Measurements from ENCODE around the gene CDH4.

CDH4 gene

DNA sequence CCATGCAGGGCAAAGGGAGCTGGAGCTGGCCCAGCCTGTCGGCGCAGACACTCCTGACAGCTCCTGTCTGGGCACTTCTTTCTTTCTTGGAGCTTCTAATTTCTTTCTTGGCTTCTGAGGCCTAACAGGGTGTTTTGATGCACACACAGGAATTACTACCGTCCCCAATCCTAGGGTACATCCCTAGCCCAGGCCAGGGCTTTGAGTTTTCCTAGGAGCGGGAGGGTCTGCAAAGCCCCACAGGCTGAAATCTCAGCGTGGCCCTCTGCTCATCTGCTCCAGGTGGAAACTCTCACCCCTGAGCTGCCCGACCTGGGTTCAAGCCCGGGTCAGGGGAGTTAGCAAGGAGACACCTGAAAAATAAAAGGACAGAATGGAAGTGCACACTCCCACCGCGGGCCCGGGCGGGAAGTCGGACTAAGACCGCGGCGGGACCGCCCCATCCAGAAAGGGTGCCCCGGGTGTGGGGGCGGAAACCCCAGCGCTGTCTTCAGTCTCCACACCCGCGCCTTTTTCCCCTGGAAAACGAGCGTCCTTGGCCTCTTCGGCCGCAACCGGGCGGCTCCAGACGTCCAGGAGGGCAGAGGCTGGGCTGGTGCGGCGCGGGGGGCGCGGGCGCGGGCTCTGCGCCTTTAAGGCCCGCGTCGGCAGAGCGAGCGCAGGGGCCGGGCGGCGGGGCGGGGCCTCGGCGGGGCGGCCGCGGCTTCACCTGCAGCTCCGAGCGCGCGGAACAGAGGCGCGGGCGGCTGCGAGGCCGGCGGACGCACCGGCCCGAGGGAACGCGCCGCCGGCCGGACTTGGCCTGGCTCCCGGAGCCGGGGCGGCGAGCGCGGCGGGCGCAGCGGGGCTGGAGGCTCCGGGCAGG is at the start of gene CDH4:
CDH4 (plus strand) TSS at position 733 of the 865 bp plus-strand sequence.
- DNase-seq: no peak

- DNase-seq: no peak
Measured at GRCh38 chr20:61203320-61203719, 48.7 kb upstream of the CDH4 start.

- DNase-seq: no peak
Measured at GRCh38 chr20:61204206-61204605, 47.9 kb upstream of the CDH4 start.

DNA sequence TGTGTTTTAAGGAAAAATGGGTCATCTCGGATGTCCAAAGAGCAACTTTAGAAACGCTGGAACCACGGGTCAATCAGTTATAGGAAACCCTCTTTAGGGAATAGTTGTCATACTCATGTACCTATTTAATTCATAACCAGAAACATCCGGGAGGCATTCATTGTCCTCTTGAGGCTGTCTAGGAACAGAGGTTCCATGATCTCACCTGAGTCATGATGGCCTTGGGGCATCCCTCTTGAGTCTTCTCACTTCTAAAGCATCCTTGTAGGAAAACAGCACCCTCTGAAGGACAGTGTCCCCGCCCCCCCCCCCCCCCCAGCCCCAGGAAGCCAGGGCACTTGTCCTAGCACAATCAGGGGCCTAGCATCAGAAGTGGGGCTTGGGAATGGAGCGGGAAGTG is 46.3 kb upstream of the CDH4 start:
- no peak for DNase-seq

- DNase-seq: no peak
Measured at GRCh38 chr20:61210862-61211261, 41.2 kb upstream of the CDH4 start.

- DNase-seq: no peak
Measured at GRCh38 chr20:61217848-61218247, 34.2 kb upstream of the CDH4 start.

- DNase-seq: no peak
Measured at GRCh38 chr20:61219021-61219431, 33.0 kb upstream of the CDH4 start.

DNA sequence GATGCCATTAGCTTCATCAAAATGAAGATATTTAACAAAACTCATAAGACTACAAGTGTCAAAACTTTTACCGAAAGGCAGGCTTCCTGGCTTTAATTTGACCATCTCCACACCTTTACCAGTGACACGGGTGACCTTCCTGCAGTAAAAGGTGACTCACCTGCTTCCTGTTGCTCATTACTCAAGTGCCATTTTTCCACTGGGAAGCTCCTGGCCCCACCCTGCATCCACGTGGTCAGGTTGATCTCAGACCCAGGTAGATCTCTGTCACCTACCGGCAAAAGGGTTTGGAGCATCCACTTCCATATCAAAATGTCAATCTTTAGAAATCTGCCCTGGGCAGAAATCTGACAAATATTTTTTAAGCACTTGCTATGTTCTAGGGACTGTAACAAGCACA is 31.9 kb upstream of the CDH4 start:
- DNase-seq: no peak

GRCh38 chr20:61220626-61221325 is 31.3 kb upstream of the CDH4 start:
- DNase-seq: no peak

DNA sequence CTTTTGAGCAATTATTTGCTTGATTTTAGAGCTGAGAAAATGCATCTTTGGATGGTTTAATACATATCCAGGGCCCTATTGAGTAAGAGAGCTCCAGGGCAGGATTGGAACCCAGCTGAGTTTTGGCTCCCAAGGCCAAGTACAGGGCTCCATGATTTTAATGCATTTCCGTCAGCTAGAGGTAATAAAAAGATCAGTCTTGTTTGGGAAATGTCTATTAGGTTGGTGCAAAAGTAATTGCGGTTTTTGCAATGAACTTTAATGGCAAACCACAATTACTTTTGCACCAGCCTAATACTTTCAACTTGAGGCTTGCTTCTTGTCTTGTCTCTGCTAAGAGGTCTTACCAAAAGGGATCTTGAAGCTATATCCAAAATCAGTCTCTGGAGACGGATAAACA is 29.4 kb upstream of the CDH4 start:
- no peak for DNase-seq

DNA sequence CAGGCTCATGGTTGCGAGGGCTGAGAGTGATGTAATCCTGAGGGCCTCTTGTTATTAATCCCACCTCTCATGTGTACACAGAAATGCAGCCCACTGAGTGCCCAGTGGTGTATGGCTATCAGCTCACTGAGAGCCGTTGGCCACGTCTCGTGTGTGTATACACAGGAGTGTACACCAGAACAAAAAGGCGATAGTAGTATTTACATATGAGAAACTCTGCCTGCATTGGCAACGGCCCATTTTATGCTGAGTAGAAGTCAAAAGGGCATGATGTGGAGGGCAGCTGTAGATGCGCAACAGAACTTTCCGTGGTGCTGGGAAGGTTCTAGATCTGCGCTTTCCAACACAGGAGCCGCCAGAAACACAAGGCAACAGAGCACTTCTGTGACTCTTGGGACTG is 28.9 kb upstream of the CDH4 start:
- DNase-seq: no peak

- DNase-seq: no peak
Measured at GRCh38 chr20:61230166-61230565, 21.9 kb upstream of the CDH4 start.

DNA sequence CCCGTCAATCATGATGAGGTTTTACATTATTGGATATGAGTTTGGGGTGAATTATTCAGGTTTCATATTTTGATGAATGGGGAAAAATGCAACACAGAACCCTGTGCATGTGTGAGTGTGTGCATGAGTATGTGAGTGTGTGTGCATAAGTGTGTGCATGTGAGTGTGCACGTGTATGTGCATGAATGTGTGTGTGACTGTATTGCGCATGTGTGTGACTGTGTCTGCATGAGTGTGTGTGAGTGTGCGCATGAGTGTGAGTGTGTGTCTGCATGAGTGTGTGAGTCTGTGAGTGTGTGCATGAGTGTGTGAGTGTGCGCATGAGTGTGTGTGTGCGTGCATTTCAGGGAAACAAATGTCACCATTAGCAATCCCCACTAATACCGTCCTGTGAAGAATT is 18.5 kb upstream of the CDH4 start:
- no peak for DNase-seq

- peak in 1 of 2 experiments; percentile 21 for DNase-seq
Measured at GRCh38 chr20:61234224-61234890, 17.7 kb upstream of the CDH4 start.

DNA sequence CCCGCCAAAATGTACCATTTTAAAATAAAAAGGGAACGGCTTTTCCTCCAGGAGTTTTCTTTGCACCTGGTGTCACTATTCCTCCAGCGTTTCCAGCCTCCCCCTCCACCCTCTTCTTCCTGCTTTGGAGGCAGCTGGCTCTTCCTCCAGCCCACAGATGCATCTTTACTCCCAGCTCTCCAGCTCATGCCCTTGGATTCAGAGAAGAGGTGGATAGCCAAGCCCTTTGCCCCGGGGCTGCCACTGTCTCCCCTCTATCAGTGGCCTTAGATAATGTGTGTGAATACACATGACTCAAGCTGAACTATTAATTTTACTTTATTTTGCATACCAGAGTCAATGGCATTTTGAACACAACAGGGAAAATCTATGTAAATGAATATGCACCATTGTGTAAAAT is 15.3 kb upstream of the CDH4 start:
- no peak for DNase-seq

DNA sequence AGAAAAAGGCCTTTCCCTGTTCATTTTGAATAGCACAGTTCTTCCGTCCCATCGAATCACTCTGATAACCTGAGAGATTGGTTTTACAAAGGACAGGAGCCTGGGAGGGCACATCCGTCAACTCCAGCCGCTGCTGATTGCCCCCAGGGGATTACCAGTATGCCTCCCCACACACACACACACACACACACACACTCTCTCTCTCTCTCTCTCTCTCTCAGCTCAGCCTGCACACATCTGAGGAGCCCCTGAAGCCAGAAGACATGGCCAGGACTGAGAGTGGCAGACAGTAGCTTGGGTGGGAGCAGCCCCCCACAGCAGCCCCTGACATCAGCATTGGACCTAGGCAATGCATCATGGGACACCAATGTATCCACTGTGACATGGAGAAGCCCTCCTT is 13.2 kb upstream of the CDH4 start:
- no peak for DNase-seq

GRCh38 chr20:61240814-61241213 is 11.2 kb upstream of the CDH4 start:
- no peak for DNase-seq

DNA sequence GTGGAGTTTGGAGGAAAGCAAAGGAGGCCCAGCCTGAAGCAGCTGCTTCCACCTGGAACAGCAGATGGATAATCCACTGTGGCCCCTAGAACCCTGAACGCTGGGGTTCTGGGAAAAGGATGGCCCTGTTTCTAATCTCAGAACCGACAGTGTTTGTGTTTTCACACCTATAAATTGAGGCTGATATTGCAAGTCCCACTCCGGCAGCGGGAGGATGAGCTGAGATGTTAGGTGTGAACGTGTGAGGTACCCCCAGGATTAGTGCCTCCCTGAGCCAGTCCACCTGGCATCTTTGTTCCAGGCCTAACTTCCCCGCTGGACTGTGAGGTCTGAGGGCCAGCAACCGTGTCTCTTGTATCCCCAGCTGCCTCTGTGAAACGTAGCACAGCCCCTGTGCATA is 7.8 kb upstream of the CDH4 start:
- no peak for DNase-seq

DNA sequence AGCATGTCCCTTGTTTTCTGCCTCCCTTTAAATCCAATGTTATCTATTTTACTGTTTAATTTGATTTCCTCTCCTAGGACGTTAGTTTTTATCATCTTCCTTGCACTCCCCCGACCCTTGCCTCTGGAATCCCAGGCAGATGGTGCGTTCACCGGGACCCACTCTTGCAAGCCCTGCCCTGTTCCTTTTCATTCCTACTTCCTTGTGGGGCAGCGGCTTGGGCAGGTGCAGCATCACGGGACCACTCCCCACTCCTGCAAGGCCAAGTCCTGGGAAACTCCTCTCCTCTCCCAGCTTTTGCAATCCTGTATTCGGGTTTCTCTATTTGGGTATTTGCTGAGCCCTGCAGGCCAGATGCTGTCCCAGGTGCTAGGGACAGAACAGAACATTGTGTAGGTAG is 5.8 kb upstream of the CDH4 start:
- no peak for DNase-seq

- no peak for DNase-seq
Measured at GRCh38 chr20:61249626-61250025, 2.4 kb upstream of the CDH4 start.

DNA sequence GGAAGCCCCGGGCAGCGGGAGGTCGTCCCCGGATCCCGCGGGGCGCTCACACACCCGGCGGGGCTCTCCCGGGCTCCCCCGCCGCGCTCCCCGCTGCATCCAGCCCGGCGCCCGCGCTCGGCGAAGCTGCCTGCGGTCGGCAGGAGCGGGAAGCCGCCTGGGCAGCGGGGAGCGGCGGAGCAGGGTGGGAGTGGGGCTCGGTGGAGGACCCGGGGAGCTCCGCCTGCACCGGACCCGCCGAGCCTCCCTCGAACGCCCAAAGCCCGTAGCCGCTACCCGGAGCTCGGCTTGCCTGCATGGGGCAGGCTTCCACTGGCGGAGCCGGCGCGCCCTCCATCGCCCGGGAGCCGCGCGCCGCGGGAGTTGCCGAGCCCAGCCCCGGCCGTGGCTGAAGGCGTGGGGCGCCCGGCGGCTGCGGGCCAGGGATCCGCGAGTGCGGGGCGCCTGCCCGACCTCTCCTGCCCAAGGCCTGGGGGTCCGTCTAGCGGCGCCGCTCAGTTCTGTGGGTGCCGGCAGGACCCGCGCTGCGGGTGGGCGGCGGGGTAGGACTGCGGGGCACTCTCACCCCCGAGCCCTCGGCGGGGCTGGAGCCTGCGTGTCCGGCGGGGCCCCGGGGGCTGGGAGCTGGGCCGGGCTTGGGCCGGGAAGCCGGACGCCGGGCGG is 671 bp downstream of the CDH4 start:
- DNase-seq: no peak

DNA sequence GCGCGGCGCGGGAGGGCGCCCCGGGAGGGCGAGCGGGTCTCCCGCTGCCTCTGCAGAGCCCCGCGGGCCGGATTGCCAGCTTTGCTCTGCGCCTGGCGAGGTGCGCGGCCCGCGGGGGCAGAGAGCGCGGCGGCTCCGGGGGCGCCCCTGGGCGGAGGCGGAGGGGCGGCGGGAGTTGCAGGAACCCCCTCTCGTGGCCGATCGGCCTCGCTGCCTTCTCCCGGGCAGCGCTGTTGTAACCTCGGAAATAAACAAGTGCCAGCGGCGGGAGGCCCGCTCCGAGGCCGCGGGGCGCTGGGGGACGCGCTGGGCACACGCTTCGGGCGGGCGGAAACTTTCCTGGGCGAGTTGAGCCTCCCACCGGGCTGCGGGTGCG is 1.2 kb downstream of the CDH4 start:
- no peak for DNase-seq

Measured in SHP77 (cell line).